ENCODE measurements around the gene ARPC3.
"Not testable (repeated sequence)": the region's sequence is repeated elsewhere in the genome, so short reads cannot be mapped to it uniquely, and the experiment has no call there.

Gene ARPC3

DNA sequence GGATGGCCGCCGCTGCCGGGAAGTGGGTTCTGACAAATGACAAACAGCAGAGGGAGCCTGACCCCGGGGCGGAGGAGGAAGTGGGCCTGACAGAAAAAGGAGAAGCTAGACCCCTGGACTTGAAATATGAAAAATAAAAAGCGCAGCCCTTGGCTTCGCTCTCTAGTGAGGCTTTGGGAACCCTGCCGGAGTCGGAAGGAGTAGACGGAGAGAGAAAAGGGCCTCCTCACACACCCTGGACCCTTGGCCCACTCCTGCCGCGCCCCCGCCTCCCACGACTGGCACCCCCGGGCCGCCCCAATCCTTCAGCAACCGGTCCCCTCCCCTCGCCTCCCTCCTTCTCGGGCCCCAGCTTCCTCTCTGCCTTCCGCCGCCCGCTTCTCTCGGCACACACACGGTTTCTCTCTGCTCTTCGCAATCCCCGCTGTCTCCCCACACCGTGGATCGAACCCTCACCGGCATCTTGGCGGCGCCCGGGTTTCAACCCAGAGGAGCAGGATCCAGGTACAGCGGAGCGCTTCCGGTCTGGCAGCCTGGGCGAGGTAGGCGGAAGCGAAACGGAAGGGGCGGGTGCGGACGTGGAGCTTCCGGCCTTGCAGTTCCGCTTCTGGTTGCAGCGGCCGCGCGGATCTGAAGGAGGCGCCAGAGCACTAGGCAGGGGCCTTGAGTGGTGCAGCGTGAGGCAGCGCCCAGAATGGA, at the start of gene ARPC3:
Gene ARPC3, minus strand, starts transcription at position 539 of the 699 bp plus-strand sequence. Its CDS starts 77 bp downstream, at position 462.
- DNase-seq (ENCODE audit: low read depth) = peak; percentile 68

DNA sequence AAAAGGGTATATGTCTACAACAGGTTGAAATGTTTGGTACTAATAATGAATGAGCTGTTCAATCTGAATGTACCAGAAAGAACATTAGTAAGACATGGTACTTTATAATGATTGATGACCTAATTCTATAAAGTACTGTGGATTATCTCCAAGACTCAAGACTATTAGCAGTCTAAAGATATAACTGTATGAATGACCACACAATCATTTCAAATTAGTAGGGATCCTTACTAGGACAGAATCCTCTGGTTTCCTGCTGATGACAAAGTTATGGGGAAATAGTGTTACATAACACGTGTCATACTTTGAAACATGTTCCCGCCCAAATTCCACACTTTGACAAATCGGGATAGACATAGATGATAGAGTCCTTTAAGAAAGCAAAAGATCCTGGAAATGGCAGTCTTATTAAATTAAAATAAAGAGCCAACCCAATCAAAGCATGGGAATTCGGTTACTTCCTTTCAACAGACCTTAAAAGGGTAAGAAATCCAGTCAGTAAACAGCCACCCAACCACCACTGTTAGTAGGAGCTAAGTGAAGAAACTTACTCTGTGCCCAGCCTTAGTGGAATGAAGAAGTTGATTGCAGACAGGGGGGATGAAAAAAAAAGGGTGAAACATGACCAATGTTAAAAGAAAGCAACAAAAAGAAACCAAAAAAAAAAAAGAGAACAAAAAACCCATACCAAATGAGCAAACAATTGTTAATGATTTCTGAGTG, 49.0 kb upstream of the ARPC3 start:
- DNase-seq (ENCODE audit: low read depth) = no peak

DNA sequence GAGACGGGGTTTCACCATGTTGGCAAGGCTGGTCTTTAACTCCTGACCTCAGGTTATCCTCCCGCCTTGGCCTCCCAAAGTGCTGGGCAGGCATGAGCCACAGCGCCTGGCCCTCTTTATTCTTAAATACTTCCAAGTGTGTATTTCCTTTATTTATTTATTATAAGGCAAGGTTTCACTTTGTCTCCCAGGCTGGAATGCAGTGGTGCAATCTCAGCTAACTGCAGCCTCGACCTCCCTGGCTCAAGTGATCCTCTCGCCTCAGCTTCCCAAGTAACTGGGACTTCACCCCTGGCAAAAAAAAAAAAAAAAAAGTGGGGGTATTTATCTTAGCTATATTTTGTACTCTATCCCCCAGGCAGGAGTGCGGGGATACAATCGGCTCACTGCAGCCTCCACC, 25.3 kb upstream of the ARPC3 start:
- DNase-seq (ENCODE audit: low read depth) = no peak

DNA sequence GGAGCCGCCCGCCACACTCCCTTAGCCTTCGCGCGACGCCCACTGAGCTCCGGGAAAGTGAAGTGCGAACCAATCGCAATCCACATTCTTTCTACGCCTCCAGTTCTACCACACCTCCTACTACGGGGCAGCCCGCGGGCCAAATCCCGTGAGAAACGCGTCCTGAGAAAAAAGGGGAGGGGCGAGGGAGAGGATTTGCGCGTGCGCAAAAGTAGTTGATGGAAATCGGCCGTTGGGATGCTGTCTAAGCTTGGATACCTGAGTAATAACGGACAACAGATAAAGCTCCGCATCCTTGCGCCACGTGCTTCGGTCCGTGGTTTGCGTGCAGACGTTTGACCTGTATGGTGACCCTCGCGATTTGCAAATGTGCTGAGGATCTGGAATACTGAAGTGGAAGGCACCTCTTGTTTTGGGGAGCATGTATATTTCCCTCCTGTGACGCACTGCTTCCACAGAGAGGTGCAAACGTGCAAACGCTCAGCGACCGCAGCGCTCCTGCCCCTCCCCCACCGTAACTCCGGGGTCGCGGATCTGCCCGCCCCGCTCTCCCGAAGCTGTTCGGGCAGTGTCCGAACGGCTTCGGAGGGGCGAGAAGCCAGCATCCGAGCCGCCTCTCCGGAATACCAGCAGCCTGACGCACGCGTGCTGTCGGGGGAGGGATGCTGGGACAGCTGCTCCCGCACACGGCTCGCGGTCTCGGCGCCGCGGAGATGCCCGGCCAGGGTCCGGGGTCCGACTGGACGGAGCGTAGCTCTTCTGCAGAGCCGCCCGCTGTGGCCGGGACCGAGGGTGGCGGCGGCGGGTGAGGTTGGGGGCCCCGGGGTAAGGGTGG, 18.3 kb upstream of the ARPC3 start, which contains the start of the genes FAM216A and GPN3:
Gene FAM216A, plus strand, starts transcription at position 632 of the 835 bp plus-strand sequence. Its CDS starts 31 bp downstream, at position 663.
Gene GPN3, minus strand, starts transcription at position 44 of the 835 bp plus-strand sequence. CDS start 54 bp downstream, outside the sequence.
- DNase-seq (ENCODE audit: low read depth) = peak; percentile 95

DNA sequence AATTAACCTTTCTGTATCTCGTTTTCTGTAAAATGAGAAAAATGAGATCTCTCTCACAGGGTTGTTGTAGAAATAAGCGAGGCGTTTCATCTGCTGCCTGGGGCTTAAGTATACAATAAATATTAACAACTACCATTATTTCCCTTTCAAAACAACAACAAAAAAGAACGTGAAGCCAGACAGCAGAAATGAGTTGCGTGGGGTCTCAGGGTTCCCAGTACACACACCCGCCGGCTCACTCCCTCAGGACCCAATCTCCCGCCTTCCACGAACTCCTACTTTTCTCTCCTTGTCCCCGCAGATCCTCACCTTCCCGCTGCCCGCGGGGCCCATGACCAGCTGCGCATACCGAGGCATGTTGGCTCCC, 17.7 kb upstream of the ARPC3 start:
- DNase-seq (ENCODE audit: low read depth) = no peak

DNA sequence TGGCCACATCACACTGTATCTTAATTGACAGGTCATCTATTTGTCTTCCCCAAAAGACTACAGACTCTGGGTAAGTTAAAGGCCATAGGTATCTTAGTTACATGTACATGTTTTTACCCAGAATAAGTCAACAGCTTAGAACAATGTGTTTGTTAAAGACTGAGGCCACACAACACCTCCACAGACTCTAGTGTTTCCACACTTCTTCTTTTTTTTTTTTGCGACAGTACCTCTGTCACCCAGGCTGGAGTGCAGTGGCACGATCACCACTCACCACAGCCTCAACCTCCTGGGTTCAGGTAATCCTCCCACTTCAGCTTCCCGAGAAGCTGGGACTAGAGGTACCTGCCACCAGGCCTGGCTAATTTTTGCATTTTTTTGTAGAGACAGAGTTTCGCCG, 16.7 kb upstream of the ARPC3 start:
- DNase-seq (ENCODE audit: low read depth) = no peak

DNA sequence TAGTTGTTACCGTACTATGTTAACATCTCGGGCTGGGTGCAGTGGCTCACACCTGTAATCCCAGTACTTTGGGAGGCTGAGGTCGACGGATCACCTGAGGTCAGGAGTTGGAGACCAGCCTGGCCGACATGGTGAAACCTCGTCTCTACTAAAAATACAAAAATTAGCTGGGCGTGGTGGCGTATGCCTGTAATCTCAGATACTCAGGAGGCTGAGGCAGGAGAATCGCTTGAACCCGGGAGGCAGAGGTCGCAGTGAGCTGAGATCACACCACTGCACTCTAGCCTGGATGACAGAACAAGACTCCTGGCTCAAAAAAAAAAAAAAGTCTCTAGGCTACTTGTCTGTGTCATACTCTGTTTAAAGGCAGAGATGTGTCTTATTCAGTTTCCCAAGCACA, 15.6 kb upstream of the ARPC3 start:
- not testable (repeated sequence) for DNase-seq (ENCODE audit: low read depth)

DNA sequence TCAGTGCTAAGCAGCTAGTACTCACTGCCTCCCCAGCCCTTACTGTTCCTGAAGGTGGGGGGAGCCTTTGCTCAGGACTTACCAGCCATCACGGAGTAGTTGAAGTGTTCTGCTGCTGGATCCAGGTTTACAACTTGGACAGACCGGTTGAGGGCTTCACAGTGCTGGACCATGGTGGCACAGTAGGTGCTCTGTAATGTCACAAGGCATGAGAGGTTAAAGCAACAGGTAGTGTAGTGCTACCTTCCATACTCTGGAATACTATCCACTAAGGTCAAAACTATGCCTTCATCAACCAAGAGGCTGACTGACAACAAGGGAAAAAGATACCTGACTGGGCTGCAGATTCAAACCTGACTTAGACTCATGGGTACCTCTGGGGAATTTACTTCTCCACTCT, 14.9 kb upstream of the ARPC3 start:
- no peak for DNase-seq (ENCODE audit: low read depth)

DNA sequence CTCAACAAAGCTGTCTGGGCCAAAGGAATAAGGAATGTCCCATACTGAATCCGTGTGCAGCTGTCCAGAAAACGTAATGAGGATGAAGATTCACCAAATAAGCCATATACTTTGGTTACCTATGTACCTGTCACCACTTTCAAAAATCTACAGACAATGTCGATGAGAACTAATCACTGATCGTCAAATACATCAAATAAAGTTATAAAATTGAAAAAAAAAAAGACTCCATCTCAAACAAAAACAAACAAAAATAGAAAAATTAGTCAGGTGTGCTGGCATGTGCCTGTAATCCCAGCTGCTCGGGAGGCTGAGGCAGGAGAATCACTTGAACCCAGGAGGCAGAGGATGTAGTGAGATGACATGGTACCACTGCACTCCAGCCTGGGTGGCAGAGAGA, 11.1 kb upstream of the ARPC3 start:
- DNase-seq (ENCODE audit: low read depth) = not testable (repeated sequence)

DNA sequence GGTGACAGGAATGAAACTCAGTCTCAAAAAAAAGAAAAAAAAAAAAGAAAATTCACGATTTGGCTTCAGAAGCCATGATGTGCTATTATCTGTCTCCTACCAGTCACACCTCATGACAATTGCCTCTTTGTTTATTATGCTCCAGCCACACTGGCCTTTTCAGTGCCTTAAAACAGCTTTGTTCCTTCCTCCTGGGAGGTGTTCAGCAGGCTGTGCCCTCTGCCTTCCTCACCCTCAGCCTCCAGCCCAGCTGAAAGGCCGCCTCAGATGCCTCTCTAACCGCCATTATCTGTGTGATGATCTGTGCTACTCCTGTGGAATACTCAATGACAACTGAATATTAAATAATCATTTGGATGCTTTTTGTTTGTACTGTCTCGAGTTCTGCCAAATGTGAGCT, 8.6 kb upstream of the ARPC3 start:
- no peak for DNase-seq (ENCODE audit: low read depth)

DNA sequence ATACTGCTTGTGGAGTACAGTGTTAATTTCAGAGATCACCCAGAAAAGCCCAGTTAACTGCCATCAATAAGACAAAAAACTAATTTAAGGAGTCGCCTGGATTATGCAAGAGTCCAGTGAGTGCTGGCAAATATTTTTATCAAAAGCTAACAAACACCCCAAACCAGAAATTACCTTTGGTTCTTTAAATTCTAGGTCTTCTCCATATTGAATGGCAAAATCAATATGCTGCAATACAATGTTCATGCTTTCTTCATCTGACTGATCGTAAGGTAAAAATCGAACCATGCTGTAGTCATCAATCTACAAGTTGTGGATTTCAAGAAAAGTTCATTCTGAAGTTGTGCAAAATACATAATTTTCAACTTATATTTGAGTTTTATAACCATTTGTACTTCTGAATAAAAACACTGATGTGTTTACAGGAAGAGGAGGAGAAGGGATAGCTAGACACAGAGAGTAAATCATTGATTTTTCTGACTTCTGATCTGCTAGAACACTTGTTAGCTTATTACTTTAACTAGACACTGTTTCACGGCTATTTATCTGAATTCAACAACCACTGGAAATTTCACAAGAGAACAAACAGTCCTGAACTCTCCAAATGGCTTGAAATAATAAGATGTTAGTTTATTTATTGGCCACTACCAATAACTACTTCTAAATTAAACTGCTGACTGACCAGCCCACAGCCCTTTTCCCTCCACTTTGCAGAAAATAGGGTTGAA, 3.6 kb upstream of the ARPC3 start:
- no peak for DNase-seq (ENCODE audit: low read depth)

DNA sequence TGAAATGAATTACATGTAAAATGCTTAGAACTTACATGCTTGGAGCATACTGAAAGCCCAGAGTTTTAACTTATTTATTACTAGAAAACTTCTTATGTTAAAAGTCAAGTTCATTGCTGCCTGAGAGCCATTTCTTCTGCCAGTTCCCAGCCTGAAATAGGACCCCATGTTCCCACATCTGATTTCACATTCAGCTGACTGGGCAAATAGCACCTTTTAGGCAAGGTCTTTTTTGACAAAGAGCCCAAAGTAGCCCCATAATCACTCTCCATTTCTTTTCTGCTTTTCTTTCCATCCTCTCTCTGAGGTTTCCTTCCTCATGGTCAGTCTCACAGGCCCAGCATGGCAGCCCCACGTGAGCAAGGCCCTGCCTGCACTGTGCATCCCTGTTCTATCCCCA, 1.1 kb upstream of the ARPC3 start:
- DNase-seq (ENCODE audit: low read depth) = no peak

DNA sequence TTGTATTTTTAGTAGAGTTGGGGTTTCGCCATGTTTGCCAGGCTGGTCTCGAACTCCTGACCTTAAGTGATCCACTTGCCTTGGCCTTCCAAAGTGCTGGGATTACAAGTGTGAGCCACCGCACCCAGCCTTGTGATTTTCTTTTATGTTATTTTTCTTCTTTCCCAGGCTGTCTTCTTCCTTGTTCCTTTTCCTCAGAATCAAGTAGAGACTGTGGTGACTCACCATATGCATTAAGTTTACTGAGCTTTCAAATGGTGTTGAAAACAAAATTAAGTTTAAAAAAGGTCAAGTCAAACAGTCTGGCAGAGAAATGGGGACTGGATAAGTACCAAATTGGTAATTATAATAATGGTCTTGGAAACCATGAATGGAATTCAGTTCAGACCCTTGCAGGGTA, 5.7 kb downstream of the ARPC3 start:
- no peak for DNase-seq (ENCODE audit: low read depth)

DNA sequence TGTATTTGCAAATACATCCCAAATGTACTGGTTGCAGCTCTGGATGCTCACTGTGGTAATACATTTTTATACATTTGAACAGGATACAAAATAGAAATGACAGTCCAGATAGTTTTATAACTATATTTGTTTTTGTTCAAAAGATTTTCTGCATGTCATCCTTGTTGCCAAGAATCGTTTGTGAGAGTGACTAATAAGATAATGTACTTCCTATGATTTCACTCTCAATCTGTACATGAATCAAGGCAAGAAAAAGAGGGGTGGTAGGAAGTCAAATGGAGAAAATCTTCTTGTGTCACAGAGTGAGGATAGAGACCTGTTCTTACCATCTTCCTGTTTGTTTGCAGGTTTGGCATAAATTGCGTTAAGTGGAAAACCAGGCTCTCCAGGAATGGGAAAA, 13.9 kb downstream of the ARPC3 start:
- no peak for DNase-seq (ENCODE audit: low read depth)

DNA sequence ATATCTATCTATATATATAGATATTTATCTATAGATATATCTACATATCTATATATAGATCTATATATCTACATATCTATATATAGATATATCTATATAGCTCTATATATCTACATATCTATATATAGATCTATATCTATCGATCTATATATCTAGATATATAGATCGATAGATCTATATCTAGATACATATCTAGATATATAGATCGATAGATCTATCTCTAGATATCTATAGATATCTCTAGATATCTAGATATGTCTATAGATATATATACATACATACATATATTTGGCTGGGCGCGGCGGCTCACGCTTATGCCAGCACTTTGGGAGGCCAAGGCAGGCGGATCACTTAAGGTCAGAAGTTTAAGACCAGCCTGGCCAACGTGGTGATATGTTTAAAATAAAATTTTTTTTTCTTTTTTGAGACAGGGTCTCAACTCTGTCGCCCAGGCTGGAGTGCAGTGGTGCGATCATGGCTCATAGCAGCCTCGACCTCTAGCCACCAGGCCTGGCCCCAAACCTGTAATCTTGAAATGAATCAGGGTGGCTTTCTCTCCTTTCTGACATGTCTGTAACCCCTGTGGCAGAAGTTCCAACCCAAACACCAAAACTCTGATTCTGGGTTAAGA, 18.1 kb downstream of the ARPC3 start:
- DNase-seq (ENCODE audit: low read depth) = no peak

DNA sequence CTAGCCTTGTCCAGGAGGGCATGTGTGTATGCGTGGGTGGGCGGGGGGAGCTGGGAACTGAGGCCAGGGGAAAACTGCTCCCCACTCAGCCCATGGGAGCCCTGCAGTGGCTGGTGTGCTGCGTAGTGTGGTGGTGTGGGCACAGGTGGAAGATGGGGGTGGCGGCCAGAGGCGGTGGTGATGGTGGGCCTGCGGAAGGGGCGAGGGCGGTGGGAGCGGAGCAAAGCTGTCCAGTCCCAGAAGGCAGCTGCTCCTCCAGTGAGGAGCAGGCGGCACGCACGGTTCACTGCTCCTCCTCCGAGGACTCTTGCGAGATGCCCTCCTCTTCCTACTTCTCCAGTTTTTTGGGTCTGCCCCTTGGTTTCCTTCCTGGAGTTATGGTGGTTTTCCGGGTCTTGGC, 20.5 kb downstream of the ARPC3 start:
- not testable (repeated sequence) for DNase-seq (ENCODE audit: low read depth)

DNA sequence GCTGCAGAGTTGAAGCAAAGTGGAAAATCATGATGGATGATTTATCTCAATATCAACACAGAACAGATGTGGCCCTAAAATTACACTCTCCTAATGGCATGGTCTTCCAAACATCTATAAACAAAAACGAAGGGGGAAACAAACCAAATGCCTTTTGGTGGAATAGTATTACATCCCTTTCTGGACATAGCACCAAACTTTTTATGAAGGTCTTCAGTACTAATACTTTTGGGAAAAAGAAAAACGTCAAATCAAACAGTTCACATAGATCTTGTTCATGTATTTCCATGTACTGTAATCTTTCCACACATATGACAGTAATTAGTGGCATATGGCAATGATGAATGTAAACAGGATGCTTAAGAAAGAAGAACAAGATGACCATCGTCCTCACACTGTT, 23.7 kb downstream of the ARPC3 start:
- DNase-seq (ENCODE audit: low read depth) = no peak

DNA sequence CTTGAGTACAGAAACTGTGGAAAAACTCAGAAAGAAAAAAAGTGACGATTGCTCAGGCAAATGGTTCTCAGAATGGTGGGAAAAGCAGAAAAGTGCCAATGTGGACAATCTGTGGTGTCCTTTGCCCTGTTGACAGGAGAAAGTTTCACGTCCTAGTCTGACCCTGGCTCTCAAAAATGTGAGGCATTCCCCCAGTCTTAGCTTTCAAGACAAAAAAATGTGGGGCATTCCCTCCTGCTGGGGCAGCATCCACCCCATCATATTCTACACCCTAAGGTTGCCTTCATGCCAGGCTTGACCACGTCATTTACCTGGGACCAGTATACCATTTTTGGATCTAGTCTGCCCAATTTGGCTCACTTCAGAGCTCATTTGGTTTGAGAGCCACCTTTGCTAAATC, 25.9 kb downstream of the ARPC3 start:
- DNase-seq (ENCODE audit: low read depth) = no peak

DNA sequence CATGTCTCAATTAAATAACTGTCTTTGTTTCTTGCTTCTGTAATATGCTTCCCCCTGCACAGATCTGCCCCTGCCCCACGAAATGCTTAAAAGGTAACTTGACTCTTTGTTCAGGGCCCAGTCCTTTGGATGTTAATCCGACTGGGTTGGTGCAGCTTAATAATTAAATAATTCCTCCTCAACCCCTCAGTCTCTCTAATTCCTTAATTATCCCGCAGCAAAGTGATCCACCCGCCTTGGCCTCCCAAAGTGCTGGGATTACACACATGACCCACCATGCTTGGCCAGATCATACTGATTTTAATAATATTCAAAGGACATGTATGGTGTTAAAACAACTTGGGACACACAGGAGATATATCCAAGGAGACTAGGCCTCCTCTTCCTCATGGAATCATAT, 28.4 kb downstream of the ARPC3 start:
- no peak for DNase-seq (ENCODE audit: low read depth)

DNA sequence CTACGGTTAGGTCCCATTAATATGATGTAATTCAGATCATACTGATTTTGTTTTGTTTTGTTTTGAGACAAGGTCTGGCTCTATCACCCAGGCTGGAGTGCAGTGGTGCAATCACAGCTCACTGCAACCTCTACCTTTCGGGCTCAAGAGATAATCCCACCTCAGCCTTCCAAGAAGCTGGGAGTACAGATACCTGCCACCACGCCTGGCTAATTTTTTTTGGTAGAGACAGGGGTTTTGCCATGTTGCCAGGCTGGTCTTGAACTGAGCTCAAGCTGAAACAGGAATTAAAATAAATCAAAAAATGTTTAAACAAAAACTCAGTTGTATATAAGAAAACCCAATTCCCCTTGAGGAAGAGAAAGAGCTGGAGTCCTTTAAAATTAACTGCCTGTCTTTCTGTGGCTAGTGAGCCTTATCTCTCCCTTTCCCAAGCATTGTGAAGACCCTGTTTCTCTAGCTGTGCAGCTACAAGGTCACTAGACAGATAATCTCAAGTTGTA, 28.9 kb downstream of the ARPC3 start:
- DNase-seq (ENCODE audit: low read depth) = no peak

DNA sequence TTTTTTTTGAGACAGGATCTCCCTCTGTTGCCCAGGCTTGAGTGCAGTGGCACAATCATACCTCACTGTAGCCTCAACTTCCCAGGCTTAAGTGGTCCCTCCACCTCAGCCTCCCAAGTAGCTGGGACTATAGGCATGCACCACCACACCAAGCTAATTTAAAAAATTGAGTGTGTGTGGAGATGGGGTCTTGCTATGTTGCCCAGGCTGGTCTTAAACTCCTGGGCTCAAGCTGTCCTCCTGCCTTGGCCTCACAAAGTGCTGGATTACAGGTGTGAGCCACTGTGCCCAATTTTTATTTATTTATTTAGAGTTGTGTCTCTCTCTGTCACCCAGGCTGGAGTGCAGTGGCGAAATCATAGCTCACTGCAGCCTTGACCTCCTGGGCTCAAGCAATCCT, 29.5 kb downstream of the ARPC3 start:
- not testable (repeated sequence) for DNase-seq (ENCODE audit: low read depth)

All from HS-27A (cell line).